22Rv1 (cell line): ENCODE measurements around the gene NCOR2.

Experiments used
- CTCF ChIP-seq: fragments of 450-650 bp; IDR thresholded peaks from 2 replicates; pipeline ENCODE4 v1.5.1; 2017; ENCODE audit warnings: mild to moderate bottlenecking
- ZFX ChIP-seq: fragments of 450-650 bp; IDR thresholded peaks from 2 replicates; pipeline ENCODE4 v1.6.1; 2017; ENCODE audit warnings: antibody characterized with exemption, borderline replicate concordance

- TF ChIP-seq CTCF, result no peak
- no peak for TF ChIP-seq ZFX
These were observed 38.7 kb upstream of the NCOR2 start for GRCh38 chr12:124605883-124606774.
